Measurements from ENCODE around the gene DUSP15.
"Not testable (repeated sequence)": the region's sequence is repeated elsewhere in the genome, so short reads cannot be mapped to it uniquely, and the experiment has no call there.

DUSP15 gene

GRCh38 chr20:31822421-31823330, 47.7 kb downstream of the DUSP15 start:
- DNase-seq (ENCODE audit: low spot score), result peak; percentile 94

- no peak for DNase-seq (ENCODE audit: low spot score)
These were observed 48.9 kb downstream of the DUSP15 start for GRCh38 chr20:31821427-31821826.

- DNase-seq (ENCODE audit: low spot score), result no peak
These were observed 50.1 kb downstream of the DUSP15 start for GRCh38 chr20:31820228-31820627.

GRCh38 chr20:31819083-31819784, 51.1 kb downstream of the DUSP15 start, which contains the start of gene MYLK2:
Gene MYLK2 (plus strand): TSS chr20:31819356. CDS start chr20:31819581, 225 bp downstream.
- DNase-seq (ENCODE audit: low spot score), result no peak

GRCh38 chr20:31818376-31818908, 51.9 kb downstream of the DUSP15 start:
- no peak for DNase-seq (ENCODE audit: low spot score)

- no peak for DNase-seq (ENCODE audit: low spot score)
These were observed 52.9 kb downstream of the DUSP15 start for GRCh38 chr20:31817461-31817860.

GRCh38 chr20:31816221-31816620, 54.1 kb downstream of the DUSP15 start:
- no peak for DNase-seq (ENCODE audit: low spot score)

GRCh38 chr20:31815408-31816188, 54.7 kb downstream of the DUSP15 start:
- peak; percentile 56 for DNase-seq (ENCODE audit: low spot score)

GRCh38 chr20:31814142-31814541, 56.2 kb downstream of the DUSP15 start:
- DNase-seq (ENCODE audit: low spot score), result not testable (repeated sequence)

- DNase-seq (ENCODE audit: low spot score), result no peak
These were observed 56.7 kb downstream of the DUSP15 start for GRCh38 chr20:31813611-31814010.

- DNase-seq (ENCODE audit: low spot score), result no peak
These were observed 58.3 kb downstream of the DUSP15 start for GRCh38 chr20:31811796-31812728.

- DNase-seq (ENCODE audit: low spot score), result no peak
These were observed 59.1 kb downstream of the DUSP15 start for GRCh38 chr20:31811198-31811597.
